ENCODE measurements around the gene RPL36. TPM values are rescaled to one million over a fixed set of nuclear protein-coding genes. Genes with fewer than 3 reads are reported as not detected.
"Not testable (repeated sequence)": the region's sequence is repeated elsewhere in the genome, so short reads cannot be mapped to it uniquely, and the experiment has no call there.

The RPL36 gene
- total and polyA plus RNA-seq, 11 donors: 255 to 981 (median 391) TPM

GRCh38 chr19:5719961-5720790 is 30.1 kb downstream of the RPL36 start, which contains the start of the genes CATSPERD and LONP1:
CATSPERD (plus strand) TSS chr19:5720637; CDS start chr19:5720738, 101 bp downstream.
LONP1 (minus strand) TSS chr19:5720146; CDS start chr19:5720132, 14 bp downstream.
- Histone ChIP-seq H3K27me3 (no peaks in the 10 kb centered on the region), H3K36me3 (peaks cover 0 to 12% (median 0%) of the 10 kb centered on the region in 9 donors), H3K9me3 (no peaks in the 10 kb centered on the region), H3K4me3 (peak within 1 kb of the TSS; percentile 73 to 99 (median 88)), H3K4me1 (peaks cover 2 to 38% (median 22%) of the 10 kb centered on the region in 12 donors), H3K27ac (peak within 1 kb of the TSS; percentile 56 to 98 (median 94))
- intact Hi-C loops (cut with DNase I): loop anchor here in 5 of 10 donors (1.0 to 5.0 kb wide), 6 partner anchors 27 to 72 kb away; partner anchors contain the start of genes RPL36 (in 4 of the 5), DUS3L (in 2 of the 5) and MICOS13 (in 1 of the 5)
- DNase-seq: peak; percentile 98 to 99 (median 99)
- 0 to 2% (median 1%) methylated on average over 33 to 90 of the region's 90 CpGs for WGBS, 4 donors
- peak; percentile 97 to 98 (median 98) for ATAC-seq
- TF ChIP-seq POLR2A (IDR thresholded peaks at IDR 0.05) (peak in 1 of 2 donors; percentile 46), CTCF (IDR thresholded peaks at IDR 0.05) (peak; percentile 76 to 99 (median 93))

GRCh38 chr19:5727453-5728050 is 37.5 kb downstream of the RPL36 start:
- no peak overlapping the region for H3K4me3 ChIP-seq
- no peak for ATAC-seq
- intact Hi-C loops (cut with DNase I): no loop called here
- H3K36me3 ChIP-seq: no peaks in the 10 kb centered on the region
- WGBS, 4 donors: 92 to 96% (median 95%) methylated on average over 4 of the region's 4 CpGs
- no peaks in the 10 kb centered on the region for H3K4me1 ChIP-seq
- DNase-seq: no peak
- peaks cover 0 to 20% (median 14%) of the 10 kb centered on the region in 12 donors for H3K9me3 ChIP-seq
- H3K27ac ChIP-seq: no peak overlapping the region
- H3K27me3 ChIP-seq: peaks cover 0 to 4% (median 0%) of the 10 kb centered on the region in 9 donors
- TF ChIP-seq CTCF (IDR thresholded peaks at IDR 0.05) (no peak), POLR2A (IDR thresholded peaks at IDR 0.05) (no peak)

- 76 to 88% (median 84%) methylated on average over 2 of the region's 2 CpGs for WGBS, 4 donors
- not testable (repeated sequence) for ATAC-seq
These were observed 43.1 kb downstream of the RPL36 start for GRCh38 chr19:5733172-5733571.

GRCh38 chr19:5738423-5738822 is 48.3 kb downstream of the RPL36 start:
- intact Hi-C loops (cut with DNase I): no loop called here
- no peak overlapping the region for H3K4me3 ChIP-seq
- no peaks in the 10 kb centered on the region for H3K27me3 ChIP-seq
- H3K27ac ChIP-seq: no peak overlapping the region
- DNase-seq (no peak), ATAC-seq (no peak)
- H3K36me3 ChIP-seq: no peaks in the 10 kb centered on the region
- TF ChIP-seq CTCF (IDR thresholded peaks at IDR 0.05) (no peak), POLR2A (IDR thresholded peaks at IDR 0.05) (no peak)
- peaks cover 0 to 2% (median 0%) of the 10 kb centered on the region in 12 donors for H3K9me3 ChIP-seq
- H3K4me1 ChIP-seq: no peaks in the 10 kb centered on the region
- WGBS, 4 donors: 80 to 87% (median 83%) methylated on average over 8 of the region's 8 CpGs

More at GRCh38 chr19:5733172-5733571, 43.1 kb downstream of the RPL36 start:
- intact Hi-C loops (cut with DNase I); H3K4me1 ChIP-seq; H3K27me3 ChIP-seq; DNase-seq; H3K27ac ChIP-seq; H3K36me3 ChIP-seq; H3K4me3 ChIP-seq: not testable (repeated sequence)
- H3K9me3 ChIP-seq: peaks cover 0 to 20% (median 14%) of the 10 kb centered on the region in 12 donors

Other genes with a start within 250 kb of the RPL36 start
- not detected for gene ZNRF4, start 234.9 kb upstream of the RPL36 start, total RNA-seq
- not detected for gene ZNRF4, start 234.9 kb upstream of the RPL36 start, polyA plus RNA-seq
- gene TINCR, start 122.3 kb upstream of the RPL36 start, total RNA-seq: under 1 TPM in 4 of 9 donors, not detected in 5; 0.17 to 0.44 (median 0.30) TPM
- gene TINCR, start 122.3 kb upstream of the RPL36 start, polyA plus RNA-seq: under 1 TPM in 1 of 2 donors, not detected in 1; 0.07 TPM
- 10 to 100 TPM; 14.2 to 56.7 (median 44.2) TPM for gene SAFB2, start 67.5 kb upstream of the RPL36 start, total RNA-seq
- gene SAFB2, start 67.5 kb upstream of the RPL36 start, polyA plus RNA-seq: 10 to 100 TPM; 32.8 to 49.7 TPM
- 10 to 100 TPM; 22.3 to 59.6 (median 48.0) TPM for gene SAFB, start 67.2 kb upstream of the RPL36 start, total RNA-seq
- 10 to 100 TPM; 43.5 to 48.9 TPM for gene SAFB, start 67.2 kb upstream of the RPL36 start, polyA plus RNA-seq
- gene MICOS13, start 9.8 kb upstream of the RPL36 start, total RNA-seq: 100 to 1,000 TPM; 103 to 149 (median 123) TPM
- gene MICOS13, start 9.8 kb upstream of the RPL36 start, polyA plus RNA-seq: 100 to 1,000 TPM; 178 to 435 TPM
- gene HSD11B1L, start 9.3 kb upstream of the RPL36 start, total RNA-seq: 10 to 100 TPM in 2 of 9 donors, 1 to 10 TPM in 7; 3.7 to 14.4 (median 5.2) TPM
- gene HSD11B1L, start 9.3 kb upstream of the RPL36 start, polyA plus RNA-seq: 1 to 10 TPM; 5.4 to 6.6 TPM
- 100 to 1,000 TPM in 2 of 9 donors, 10 to 100 TPM in 7; 61.2 to 108 (median 88.6) TPM for gene LONP1, start 29.9 kb downstream of the RPL36 start, total RNA-seq
- gene LONP1, start 29.9 kb downstream of the RPL36 start, polyA plus RNA-seq: 100 to 1,000 TPM in 1 of 2 donors, 10 to 100 TPM in 1; 97.6 to 123 TPM
- not detected for gene CATSPERD, start 30.3 kb downstream of the RPL36 start, total RNA-seq
- gene CATSPERD, start 30.3 kb downstream of the RPL36 start, polyA plus RNA-seq: not detected
- 1 to 10 TPM in 5 of 9 donors, under 1 TPM in 2, not detected in 2; 0.96 to 1.9 (median 1.3) TPM for gene PRR22, start 94.5 kb downstream of the RPL36 start, total RNA-seq
- gene PRR22, start 94.5 kb downstream of the RPL36 start, polyA plus RNA-seq: 1 to 10 TPM in 1 of 2 donors, under 1 TPM in 1; 0.91 to 1.1 TPM
- gene DUS3L, start 100.9 kb downstream of the RPL36 start, total RNA-seq: 10 to 100 TPM; 12.0 to 19.9 (median 15.3) TPM
- 10 to 100 TPM; 17.3 to 20.7 TPM for gene DUS3L, start 100.9 kb downstream of the RPL36 start, polyA plus RNA-seq
- 10 to 100 TPM in 7 of 9 donors, 1 to 10 TPM in 2; 8.0 to 54.2 (median 17.2) TPM for gene NRTN, start 114.8 kb downstream of the RPL36 start, total RNA-seq
- 10 to 100 TPM; 18.2 to 34.5 TPM for gene NRTN, start 114.8 kb downstream of the RPL36 start, polyA plus RNA-seq
- not detected for gene FUT6, start 149.4 kb downstream of the RPL36 start, total RNA-seq
- not detected for gene FUT6, start 149.4 kb downstream of the RPL36 start, polyA plus RNA-seq
- not detected for gene FUT3, start 161.2 kb downstream of the RPL36 start, total RNA-seq
- under 1 TPM in 1 of 2 donors, not detected in 1; 0.07 TPM for gene FUT3, start 161.2 kb downstream of the RPL36 start, polyA plus RNA-seq
- gene FUT5, start 180.2 kb downstream of the RPL36 start, total RNA-seq: not detected
- gene FUT5, start 180.2 kb downstream of the RPL36 start, polyA plus RNA-seq: not detected
- gene NDUFA11, start 213.5 kb downstream of the RPL36 start, total RNA-seq: 100 to 1,000 TPM; 388 to 533 (median 476) TPM
- gene NDUFA11, start 213.5 kb downstream of the RPL36 start, polyA plus RNA-seq: 100 to 1,000 TPM; 791 to 945 TPM
- 1 to 10 TPM; 1.7 to 3.9 (median 2.3) TPM for gene VMAC, start 214.6 kb downstream of the RPL36 start, total RNA-seq
- gene VMAC, start 214.6 kb downstream of the RPL36 start, polyA plus RNA-seq: 1 to 10 TPM; 1.3 to 3.8 TPM
- 1 to 10 TPM; 1.2 to 6.2 (median 3.3) TPM for gene CAPS, start 224.0 kb downstream of the RPL36 start, total RNA-seq
- gene CAPS, start 224.0 kb downstream of the RPL36 start, polyA plus RNA-seq: 1 to 10 TPM; 2.4 to 4.8 TPM

Data from heart left ventricle (tissue), 16 donors.